ENCODE measurements around the gene ZNF536. TPM values are rescaled to one million over a fixed set of nuclear protein-coding genes. Genes with fewer than 3 reads are reported as not detected.

Gene ZNF536
- polyA plus RNA-seq, 1 of the 3 experiments (the other 2 are of a cell fraction), result 0.41 TPM

- H3K27me3 ChIP-seq (ENCODE audit: insufficient read depth), result no peaks in the 10 kb centered on the region
- no peaks in the 10 kb centered on the region for H4K20me1 ChIP-seq (ENCODE audit: insufficient read depth)
- no peak overlapping the region for H3K4me3 ChIP-seq (ENCODE audit: low read depth in 2 of 2, low read length in 1 of 2)
- no peak overlapping the region for H2AFZ ChIP-seq (ENCODE audit: low read depth)
- no peaks in the 10 kb centered on the region for H3K9me2 ChIP-seq
- H3K9ac ChIP-seq, result no peak overlapping the region
- no peaks in the 10 kb centered on the region for H3K79me2 ChIP-seq (ENCODE audit: insufficient read depth)
- H3K27ac ChIP-seq (ENCODE audit: low read depth in 2 of 2, low read length in 1 of 2), result no peak overlapping the region
- H3K36me3 ChIP-seq (replicated peaks in 1 of 2; ENCODE audit: control insufficient read depth in 1 of 2, insufficient read depth in 2 of 2, low read length in 1 of 2), result no peaks in the 10 kb centered on the region
- H3K4me2 ChIP-seq, result no peak overlapping the region
- DNase-seq, result no peak
- POLR2A ChIA-PET, result no interaction called here
- CTCF ChIA-PET, result no interaction called here
- peaks cover 0 to 7% of the 10 kb centered on the region in 2 experiments; a peak in 1 of 4 replicates for H3K4me1 ChIP-seq (ENCODE audit: control insufficient read depth in 1 of 2, insufficient read depth in 2 of 2, low read depth in 1 of 2, low read length in 1 of 2)
- no peaks in the 10 kb centered on the region for H3F3A ChIP-seq (replicated peaks; ENCODE audit: insufficient read depth)
- TF ChIP-seq EP300 (IDR thresholded peaks at IDR 0.05; ENCODE audit: borderline replicate concordance in 1 of 2, low read depth in 1 of 2, low read length in 1 of 2), result no peak
- no peak for TF ChIP-seq ELF1 (IDR thresholded peaks at IDR 0.05)
- TF ChIP-seq FOXJ3 (CRISPR knock-in tag; IDR thresholded peaks at IDR 0.05), result no peak
- TF ChIP-seq REST (IDR thresholded peaks at IDR 0.05; ENCODE audit: low read depth, low read length), result no peak
- TF ChIP-seq RFX5 (IDR thresholded peaks at IDR 0.05; ENCODE audit: low read length), result no peak
- no peak for TF ChIP-seq GATA2 (CRISPR knock-in tag; IDR thresholded peaks at IDR 0.05)
- TF ChIP-seq RAD21 (IDR thresholded peaks at IDR 0.05; ENCODE audit: low read length), result no peak
- TF ChIP-seq USF2 (IDR thresholded peaks at IDR 0.05; ENCODE audit: borderline replicate concordance, low read depth, low read length), result no peak
- TF ChIP-seq FOSL2 (IDR thresholded peaks at IDR 0.05; ENCODE audit: borderline replicate concordance, low read depth), result no peak
- no peak for TF ChIP-seq MEF2A (IDR thresholded peaks at IDR 0.05; ENCODE audit: borderline replicate concordance, low read depth)
- no peak for TF ChIP-seq MXI1 (IDR thresholded peaks at IDR 0.05; ENCODE audit: low read depth, low read length)
- no peak for TF ChIP-seq TCF12 (IDR thresholded peaks at IDR 0.05)
- TF ChIP-seq FOXM1 (IDR thresholded peaks at IDR 0.05; ENCODE audit: low read depth), result no peak
- no peak for TF ChIP-seq EZH2phosphoT487 (IDR thresholded peaks at IDR 0.05; ENCODE audit: borderline replicate concordance, low read depth)
- no peaks in the 10 kb centered on the region for H3K9me3 ChIP-seq
Observed at GRCh38 chr19:30323904-30324303, 48.3 kb upstream of the ZNF536 start.

GRCh38 chr19:30324982-30325381 is 47.2 kb upstream of the ZNF536 start:
- H3K27ac ChIP-seq (ENCODE audit: low read depth in 2 of 2, low read length in 1 of 2), result no peak overlapping the region
- H3K36me3 ChIP-seq (replicated peaks in 1 of 2; ENCODE audit: control insufficient read depth in 1 of 2, insufficient read depth in 2 of 2, low read length in 1 of 2), result no peaks in the 10 kb centered on the region
- H3K79me2 ChIP-seq (ENCODE audit: insufficient read depth), result no peaks in the 10 kb centered on the region
- CTCF ChIA-PET, result interaction anchor here (1.0 to 1.1 kb wide), 2 partner anchors 11 to 20 kb away, joined by 3 read pairs; no protein-coding TSS in a partner anchor
- TF ChIP-seq EP300 (IDR thresholded peaks at IDR 0.05; ENCODE audit: borderline replicate concordance in 1 of 2, low read depth in 1 of 2, low read length in 1 of 2), result no peak
- no peak for TF ChIP-seq ELF1 (IDR thresholded peaks at IDR 0.05)
- TF ChIP-seq SIN3A (IDR thresholded peaks at IDR 0.05; ENCODE audit: borderline replicate concordance, low read depth, low read length), result no peak
- TF ChIP-seq MEF2A (IDR thresholded peaks at IDR 0.05; ENCODE audit: borderline replicate concordance, low read depth), result no peak
- no peak overlapping the region for H3K4me3 ChIP-seq (ENCODE audit: low read depth in 2 of 2, low read length in 1 of 2)
- H3K4me2 ChIP-seq, result no peak overlapping the region
- DNase-seq, result no peak
- WGBS (ENCODE audit: low lambda C conversion rate), result 48% methylated on average over 7 of the region's 7 CpGs
- POLR2A ChIA-PET, result no interaction called here
- H3K27me3 ChIP-seq (ENCODE audit: insufficient read depth), result no peaks in the 10 kb centered on the region
- H2AFZ ChIP-seq (ENCODE audit: low read depth), result no peak overlapping the region
- H3K9ac ChIP-seq, result no peak overlapping the region
- peaks cover 0 to 7% of the 10 kb centered on the region in 2 experiments; a peak in 1 of 4 replicates for H3K4me1 ChIP-seq (ENCODE audit: control insufficient read depth in 1 of 2, insufficient read depth in 2 of 2, low read depth in 1 of 2, low read length in 1 of 2)
- H3F3A ChIP-seq (replicated peaks; ENCODE audit: insufficient read depth), result no peaks in the 10 kb centered on the region
- H3K9me3 ChIP-seq, result no peaks in the 10 kb centered on the region
- no peaks in the 10 kb centered on the region for H3K9me2 ChIP-seq
- H4K20me1 ChIP-seq (ENCODE audit: insufficient read depth), result no peaks in the 10 kb centered on the region
